GM18861 (cell line): Measurements from ENCODE around the gene MKRN1.
"Not testable (repeated sequence)": the region's sequence is repeated elsewhere in the genome, so short reads cannot be mapped to it uniquely, and the experiment has no call there.

Experiments used
- ATAC-seq: cut with Tn5 transposase; IDR thresholded peaks from one replicate; pipeline ENCODE4 v1.9.1; 2021; ENCODE audit not compliant: unreplicated experiment

MKRN1 gene

GRCh38 chr7:140479062-140479738, at the start of gene MKRN1:
Gene MKRN1, minus strand, starts transcription at chr7:140479505. Its CDS starts 161 bp downstream, at chr7:140479344.
- ATAC-seq, result peak; percentile 95

DNA sequence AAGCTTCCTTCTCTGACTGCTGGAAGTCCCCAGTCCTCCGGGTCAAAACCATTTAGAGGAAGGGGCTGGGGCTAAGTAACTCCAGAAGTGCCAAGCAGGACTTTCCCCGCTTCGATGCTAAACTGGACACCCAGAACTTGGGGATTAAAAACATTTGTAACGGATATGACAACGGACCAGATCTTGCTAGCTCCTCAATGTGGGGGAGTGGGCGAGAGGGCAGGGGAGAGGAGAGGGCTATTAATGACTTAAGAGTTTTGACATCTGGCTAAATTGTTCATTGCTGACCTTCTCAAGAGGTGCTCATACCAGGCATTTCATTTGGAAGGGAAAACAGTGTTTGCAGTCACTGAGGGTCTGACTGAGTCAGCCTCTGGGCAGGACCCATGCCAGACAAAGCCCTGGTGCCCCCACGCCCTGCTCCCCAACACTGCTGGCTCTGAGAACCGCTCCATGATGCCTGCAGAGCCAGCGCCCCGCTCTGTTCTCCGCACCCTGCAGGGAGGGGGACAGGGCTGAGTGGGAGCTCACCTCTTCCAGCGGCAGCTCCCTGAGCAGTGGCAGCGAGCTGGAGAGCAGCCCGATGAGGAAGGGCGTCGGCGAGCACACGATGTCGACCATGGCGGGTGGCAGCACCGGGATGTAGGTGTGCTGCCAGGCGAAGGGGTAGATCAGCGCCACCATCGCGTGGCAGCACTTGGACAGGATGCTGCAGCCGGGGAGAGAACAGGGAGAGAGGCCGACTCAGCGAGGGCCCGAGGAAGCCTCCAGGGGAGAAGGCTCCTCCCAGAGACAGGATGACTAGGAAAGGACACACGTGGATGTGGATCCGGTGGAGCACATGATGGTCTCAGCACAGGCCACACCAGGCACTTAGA, 47.7 kb upstream of the MKRN1 start:
- ATAC-seq, result no peak

- ATAC-seq, result no peak
Observed at GRCh38 chr7:140526214-140526613, 46.9 kb upstream of the MKRN1 start.

DNA sequence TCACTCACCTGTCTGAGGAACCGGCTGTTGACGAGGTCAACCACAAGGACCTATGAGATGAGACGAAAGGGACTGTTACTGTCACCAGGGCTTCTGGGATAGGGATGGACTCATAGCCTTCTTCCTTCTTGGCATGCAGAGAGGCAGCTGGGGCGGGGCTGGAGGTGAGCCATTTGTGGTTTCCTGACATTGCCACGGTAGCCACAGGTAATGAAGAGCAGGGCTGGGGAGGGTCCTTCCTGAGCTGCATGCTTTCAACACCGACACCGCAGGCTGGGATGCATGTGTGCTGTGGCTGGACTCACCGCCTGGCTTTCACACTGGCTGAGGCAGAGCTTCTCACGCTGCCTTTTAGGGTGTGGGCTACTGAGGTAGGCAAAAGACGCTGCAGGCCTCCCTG, 46.4 kb upstream of the MKRN1 start:
- no peak for ATAC-seq

DNA sequence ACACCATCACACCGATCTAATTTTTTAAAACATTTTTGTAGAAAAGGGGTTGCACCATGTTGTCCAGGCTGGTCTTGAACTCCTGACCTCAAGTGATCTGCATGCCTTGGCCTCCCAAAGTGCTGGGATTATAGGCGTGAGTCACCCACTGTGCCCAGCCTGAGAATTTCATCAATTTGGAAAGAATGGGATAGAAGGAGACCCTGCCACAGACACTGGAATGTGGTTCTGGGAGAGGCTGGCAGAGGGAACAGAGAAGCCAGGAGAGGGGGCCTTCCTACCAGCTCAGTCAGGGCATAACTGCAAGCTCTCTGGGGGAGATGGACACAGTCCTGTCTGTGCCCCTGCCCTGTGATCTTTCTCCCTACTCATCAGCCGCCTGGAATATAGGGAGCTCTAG, 42.1 kb upstream of the MKRN1 start:
- no peak for ATAC-seq

- no peak for ATAC-seq
Observed at GRCh38 chr7:140519007-140519399, 39.7 kb upstream of the MKRN1 start.

GRCh38 chr7:140518370-140519006, 39.2 kb upstream of the MKRN1 start:
- ATAC-seq, result no peak

DNA sequence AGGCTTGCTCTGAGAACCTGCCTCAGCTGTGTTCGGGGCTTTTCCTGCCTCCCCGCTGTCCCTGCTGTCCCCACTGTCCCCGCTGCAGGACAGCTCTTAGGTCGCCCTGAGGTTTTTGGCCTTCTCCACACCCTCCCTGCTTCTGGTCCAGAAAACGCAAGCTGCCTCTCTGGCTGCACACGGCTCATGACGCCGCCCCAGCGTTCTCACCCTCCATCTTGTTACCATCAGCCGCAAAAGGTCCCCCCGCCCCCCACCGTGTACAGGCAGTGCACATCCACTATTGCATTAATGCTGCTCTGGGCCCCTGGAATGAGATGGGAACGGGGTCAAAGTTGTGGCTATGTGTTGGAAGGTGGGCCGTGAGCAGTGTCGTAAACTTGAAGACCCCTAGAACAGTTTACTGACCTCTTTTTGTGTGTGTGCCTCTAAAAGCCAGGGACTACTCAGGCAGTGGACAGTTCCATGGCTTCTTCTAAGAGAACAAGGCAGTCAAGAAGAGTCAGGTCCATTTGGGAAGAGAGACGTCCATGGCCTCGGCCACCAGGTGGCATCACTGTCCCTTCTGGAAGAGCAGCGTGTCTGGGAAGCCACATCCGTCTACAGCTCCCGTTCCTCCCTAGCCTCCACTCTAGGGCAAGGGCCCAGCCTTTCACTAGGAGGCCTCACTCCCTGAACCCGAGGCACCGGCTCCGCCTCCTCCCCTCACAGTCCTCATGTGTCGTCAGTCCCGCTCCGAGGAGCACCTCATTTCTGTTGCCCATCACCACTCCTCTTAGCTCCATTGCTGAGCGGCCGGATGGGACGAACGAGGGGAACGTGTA, 38.5 kb upstream of the MKRN1 start:
- ATAC-seq, result peak; percentile 54

GRCh38 chr7:140512317-140513000, 33.2 kb upstream of the MKRN1 start:
- no peak for ATAC-seq

- no peak for ATAC-seq
Observed at GRCh38 chr7:140509789-140510188, 30.5 kb upstream of the MKRN1 start.

- not testable (repeated sequence) for ATAC-seq
Observed at GRCh38 chr7:140507556-140507955, 28.3 kb upstream of the MKRN1 start.

- ATAC-seq, result peak; percentile 62
Observed at GRCh38 chr7:140506788-140507464, 27.6 kb upstream of the MKRN1 start.

GRCh38 chr7:140501966-140502365, 22.7 kb upstream of the MKRN1 start:
- ATAC-seq, result no peak

DNA sequence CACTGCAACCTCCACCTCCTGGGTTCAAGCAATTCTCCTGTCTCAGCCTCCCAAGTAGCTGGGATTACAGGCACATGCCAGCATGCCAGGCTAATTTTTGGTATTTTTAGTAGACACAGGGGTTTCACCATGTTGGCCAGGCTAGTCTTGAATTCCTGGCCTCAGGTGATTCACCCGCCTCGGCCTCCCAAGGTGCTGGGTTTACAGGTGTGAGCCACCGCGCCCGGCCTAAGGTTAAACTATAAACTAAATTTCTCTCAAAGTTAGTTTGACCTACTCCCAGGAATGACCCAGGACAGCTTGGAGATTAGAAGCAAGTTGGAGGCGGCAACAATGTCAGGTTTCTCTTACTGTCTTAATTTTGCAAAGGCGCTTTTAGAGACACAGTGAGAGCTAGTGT, 18.5 kb upstream of the MKRN1 start:
- not testable (repeated sequence) for ATAC-seq

DNA sequence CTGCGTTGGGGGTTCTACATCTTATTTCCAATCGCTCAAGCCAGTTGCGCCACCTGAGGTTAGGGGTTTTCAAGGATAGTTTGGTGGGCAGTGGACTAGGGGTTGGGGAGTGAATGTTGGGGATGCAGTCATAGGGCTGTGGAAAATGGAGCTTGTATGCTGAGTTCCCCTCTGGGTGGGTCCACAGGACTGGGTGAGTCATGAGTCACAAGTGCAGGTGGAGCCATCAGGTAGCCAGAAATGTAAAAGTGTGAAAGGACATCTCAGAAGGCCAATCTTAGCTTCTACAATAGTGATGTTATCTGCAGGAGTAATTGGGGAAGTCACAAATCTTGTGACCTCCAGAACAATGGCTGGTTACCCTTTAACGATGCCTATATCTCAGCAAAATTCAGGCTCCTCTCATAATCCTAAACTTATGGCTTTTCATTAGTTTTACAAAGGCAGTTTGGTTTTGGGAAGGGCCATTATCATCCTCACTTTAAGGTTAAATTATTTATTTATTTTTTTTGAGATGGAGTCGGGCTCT, 18.0 kb upstream of the MKRN1 start:
- ATAC-seq, result no peak

DNA sequence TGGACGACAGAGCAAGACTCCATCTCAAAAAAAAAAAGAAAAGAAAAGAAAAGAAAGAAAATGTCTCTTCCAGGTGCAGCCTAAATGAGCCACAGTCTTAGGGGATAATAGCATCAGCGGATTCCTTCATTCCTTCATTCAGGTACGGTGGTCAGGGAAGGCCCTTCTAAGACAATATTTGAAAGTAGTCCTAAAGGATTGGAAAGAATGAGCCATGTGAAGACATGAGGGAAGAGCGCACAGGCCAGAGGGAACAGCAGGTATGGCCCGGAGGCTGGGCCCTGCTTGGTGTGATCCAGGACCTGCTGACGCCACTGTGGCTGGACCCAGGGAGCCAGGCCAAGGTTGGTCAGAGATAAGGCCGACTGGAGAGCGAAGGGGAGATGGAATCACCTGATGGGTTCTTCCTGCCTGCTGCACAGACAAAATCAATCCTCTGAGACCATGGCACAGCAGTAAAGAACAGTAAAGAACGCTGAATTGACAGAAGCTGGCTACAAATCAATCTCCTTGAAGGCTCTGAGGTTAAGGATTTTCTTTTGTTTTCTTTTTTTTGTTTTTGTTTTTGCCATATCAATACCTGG, 16.3 kb upstream of the MKRN1 start:
- ATAC-seq, result no peak

GRCh38 chr7:140494867-140495266, 15.6 kb upstream of the MKRN1 start:
- ATAC-seq, result no peak

- no peak for ATAC-seq
Observed at GRCh38 chr7:140489026-140489359, 9.7 kb upstream of the MKRN1 start.

- ATAC-seq, result no peak
Observed at GRCh38 chr7:140485500-140486265, 6.4 kb upstream of the MKRN1 start.
